IMR-90 (cell line): Measurements from ENCODE around the gene TOM1. TPM values are rescaled to one million over a fixed set of nuclear protein-coding genes. Genes with fewer than 3 reads are reported as not detected.

Experiments used
- ATAC-seq: fragments of 200-7000 bp; cut with Tn5 transposase; 2 replicates; pipeline ENCODE4 v1.9.1; 2020; ENCODE audit warnings: low read depth, mild to moderate bottlenecking, moderate library complexity
- BruUV-seq: library from RNA; stranded (reverse); fragments of 400-500 nt; replicated peaks from 2 replicates; lab custom pipeline; 2021; lab: Mats Ljungman, UMichigan
- CTCF ChIA-PET: fragments of 300-600 bp; formaldehyde crosslinking; extraction: SDS; loops from one replicate; lab custom pipeline; 2021; ENCODE audit warnings: antibody characterized with exemption; lab: Yijun Ruan, JAX
- POLR2A ChIA-PET: fragments of 300-600 bp; sonication (Branson Sonifier 250); formaldehyde crosslinking; loops from one replicate; lab custom pipeline; 2022; ENCODE audit warnings: antibody characterized with exemption; ENCODE audit not compliant: unreplicated experiment; lab: Charles Lee
- DNase-seq: peaks from one replicate; pipeline ENCODE4 v3.0.0; 2013
- H2AFZ ChIP-seq: replicated peaks from 2 replicates; pipeline ENCODE3; 2013; ENCODE audit warnings: low read length, mild to moderate bottlenecking; ENCODE audit not compliant: poor library complexity
- H2AK5ac ChIP-seq: 2 replicates; pipeline ENCODE4 v1.6.1; 2013; ENCODE audit warnings: low read depth, low read length, inconsistent platforms
- H2AK9ac ChIP-seq: replicated peaks from 2 replicates; pipeline ENCODE3; 2013; ENCODE audit warnings: mild to moderate bottlenecking, low read depth, low read length, moderate library complexity; ENCODE audit not compliant: poor library complexity
- H2BK120ac ChIP-seq: 2 replicates; pipeline ENCODE4 v1.6.1; 2013; ENCODE audit warnings: low read depth, low read length, inconsistent platforms
- H2BK15ac ChIP-seq: 3 replicates; pipeline ENCODE4 v1.6.1; 2013; ENCODE audit warnings: low read depth, low read length, inconsistent platforms
- H2BK20ac ChIP-seq: 2 replicates; pipeline ENCODE4 v1.6.1; 2013; ENCODE audit warnings: low read depth, mild to moderate bottlenecking, inconsistent platforms, low read length, moderate library complexity
- H2BK5ac ChIP-seq: 2 replicates; pipeline ENCODE4 v1.6.1; 2013; ENCODE audit warnings: mild to moderate bottlenecking, low read depth, low read length, inconsistent platforms; ENCODE audit not compliant: poor library complexity, severe bottlenecking
- H3K14ac ChIP-seq: replicated peaks from 2 replicates; pipeline ENCODE4 v1.6.1; 2013; ENCODE audit warnings: low read depth, low read length, inconsistent platforms
- H3K18ac ChIP-seq: 2 replicates; pipeline ENCODE4 v1.6.1; 2013; ENCODE audit warnings: low read depth, low read length, control low read depth
- H3K23ac ChIP-seq: 2 replicates; pipeline ENCODE4 v1.6.1; 2013; ENCODE audit warnings: low read depth, low read length, inconsistent platforms
- H3K27ac ChIP-seq: 2 replicates; pipeline ENCODE4 v1.5.1; 2013; ENCODE audit warnings: mild to moderate bottlenecking, control low read depth, low read length; ENCODE audit not compliant: insufficient read depth
- H3K27me3 ChIP-seq: 2 replicates; pipeline ENCODE4 v1.6.1; 2013; ENCODE audit warnings: low read length; ENCODE audit not compliant: control insufficient read depth, insufficient read depth
- H3K36me3 ChIP-seq: 2 replicates; pipeline ENCODE4 v1.6.1; 2013; ENCODE audit warnings: low read length, mixed read lengths; ENCODE audit not compliant: control insufficient read depth, insufficient read depth
- H3K4ac ChIP-seq: 2 replicates; pipeline ENCODE4 v1.6.1; 2013; ENCODE audit warnings: low read depth, low read length, inconsistent platforms
- H3K4me1 ChIP-seq: 2 replicates; pipeline ENCODE4 v1.6.1; 2013; ENCODE audit warnings: low read length, mixed read lengths; ENCODE audit not compliant: control insufficient read depth, insufficient read depth
- H3K4me2 ChIP-seq: 2 replicates; pipeline ENCODE4 v1.6.1; 2013; ENCODE audit warnings: low read depth, mild to moderate bottlenecking, control low read depth, low read length, moderate library complexity
- H3K4me3 ChIP-seq: 2 replicates; pipeline ENCODE4 v1.5.1; 2013; ENCODE audit warnings: low read depth, mild to moderate bottlenecking, control low read depth, low read length, moderate library complexity; ENCODE audit not compliant: insufficient read depth
- H3K56ac ChIP-seq: 2 replicates; pipeline ENCODE4 v1.6.1; 2013; ENCODE audit warnings: low read length, inconsistent platforms; ENCODE audit not compliant: insufficient read depth; ENCODE audit errors: extremely low read depth
- H3K79me1 ChIP-seq, 2 experiments: 2 replicates each; pipeline ENCODE4 v1.6.1; 2013; ENCODE audit warnings: low read length in 2 of 2, inconsistent platforms in 1 of 2, low read depth in 1 of 2
- H3K9ac ChIP-seq: 2 replicates; pipeline ENCODE4 v1.6.1; 2013; ENCODE audit warnings: low read depth, low read length, control low read depth
- H3K9me1 ChIP-seq: 2 replicates; pipeline ENCODE4 v1.6.1; 2013; ENCODE audit warnings: low read length, inconsistent platforms; ENCODE audit not compliant: insufficient read depth
- H3K9me3 ChIP-seq: 2 replicates; pipeline ENCODE4 v1.6.1; 2013; ENCODE audit warnings: low read length; ENCODE audit not compliant: control insufficient read depth, insufficient read depth
- H4K20me1 ChIP-seq: 2 replicates; pipeline ENCODE4 v1.6.1; 2013; ENCODE audit warnings: low read length, inconsistent platforms; ENCODE audit not compliant: insufficient read depth
- H4K5ac ChIP-seq: 2 replicates; pipeline ENCODE4 v1.6.1; 2013; ENCODE audit warnings: mild to moderate bottlenecking, low read depth, low read length, control low read depth
- H4K8ac ChIP-seq, 2 experiments: 2 replicates each; pipeline ENCODE4 v1.6.1; 2013; ENCODE audit warnings: low read depth in 2 of 2, low read length in 2 of 2, control low read depth in 1 of 2, inconsistent platforms in 1 of 2
- H4K91ac ChIP-seq: 2 replicates; pipeline ENCODE4 v1.6.1; 2013; ENCODE audit warnings: low read depth, low read length, inconsistent platforms; ENCODE audit not compliant: insufficient read depth
- BHLHE40 ChIP-seq: fragments of 150-350 bp; IDR thresholded peaks from 2 replicates; pipeline ENCODE4 v1.6.1; 2016; ENCODE audit warnings: mild to moderate bottlenecking, low read depth, low read length
- CEBPB ChIP-seq: IDR thresholded peaks from 2 replicates; pipeline ENCODE4 v1.6.1; 2012; ENCODE audit warnings: low read depth, low read length, improper control_type of control experiment
- CHD1 ChIP-seq: IDR thresholded peaks from 2 replicates; pipeline ENCODE4 v1.6.1; 2012; ENCODE audit warnings: low read depth, low read length, improper control_type of control experiment
- MAZ ChIP-seq: IDR thresholded peaks from 2 replicates; pipeline ENCODE4 v1.6.1; 2012; ENCODE audit warnings: low read depth, mild to moderate bottlenecking, low read length, improper control_type of control experiment, moderate library complexity, borderline replicate concordance
- MXI1 ChIP-seq: IDR thresholded peaks from 2 replicates; pipeline ENCODE4 v1.6.1; 2012; ENCODE audit warnings: low read depth, mild to moderate bottlenecking, low read length, moderate library complexity, borderline replicate concordance
- POLR2A ChIP-seq: IDR thresholded peaks from 2 replicates; pipeline ENCODE4 v1.6.1; 2012; ENCODE audit warnings: mild to moderate bottlenecking, low read depth, low read length
- RAD21 ChIP-seq: IDR thresholded peaks from 2 replicates; pipeline ENCODE4 v1.6.1; 2012; ENCODE audit warnings: low read length, improper control_type of control experiment
- WGBS, 2 experiments: methylation state at CpG; one replicate each; pipeline versions ENCODE4 v1.1.5 to v1.1.7; 2013; ENCODE audit warnings: missing lambda C conversion rate in 2 of 2; ENCODE audit not compliant: insufficient read length in 1 of 2; ENCODE audit errors: extremely low coverage in 2 of 2; 5-methylcytosine and 5-hydroxymethylcytosine counted together
- dilution Hi-C: fragments of 300-500 bp; cut with HindIII; formaldehyde crosslinking; loops from one replicate; pipeline ENCODE4 v1.14.3; 2018; ENCODE audit warnings: low sequenced_read_pairs; ENCODE audit not compliant: unreplicated experiment
- in situ Hi-C: fragments of 300-500 bp; cut with MboI; formaldehyde crosslinking; loops from 3 replicates; pipeline ENCODE4 v1.14.3; 2019; ENCODE audit warnings: low sequenced_read_pairs, inconsistent platforms, mixed read lengths
- intact Hi-C: fragments of 100-400 bp; cut with micrococcal nuclease; formaldehyde crosslinking; loops from 2 replicates; pipeline ENCODE4 v1.10.0; 2022
- polyA plus RNA-seq, 3 experiments: library from polyadenylated mRNA; depleted of rRNA; stranded (reverse); fragments of >200 nt; gene quantifications; 2 replicates each; pipeline ENCODE4 v1.2.3, GENCODE V29; 2012; ENCODE audit warnings: low replicate concordance in 1 of 3
- total RNA-seq: library from RNA; depleted of rRNA; stranded (reverse); fragments of >200 nt; gene quantifications from 2 replicates; pipeline ENCODE4 v1.2.3, GENCODE V29; 2012

TOM1 gene
- total and polyA plus RNA-seq, 2 of the 4 experiments (the other 2 are of a cell fraction): 38.0 to 46.4 TPM

DNA sequence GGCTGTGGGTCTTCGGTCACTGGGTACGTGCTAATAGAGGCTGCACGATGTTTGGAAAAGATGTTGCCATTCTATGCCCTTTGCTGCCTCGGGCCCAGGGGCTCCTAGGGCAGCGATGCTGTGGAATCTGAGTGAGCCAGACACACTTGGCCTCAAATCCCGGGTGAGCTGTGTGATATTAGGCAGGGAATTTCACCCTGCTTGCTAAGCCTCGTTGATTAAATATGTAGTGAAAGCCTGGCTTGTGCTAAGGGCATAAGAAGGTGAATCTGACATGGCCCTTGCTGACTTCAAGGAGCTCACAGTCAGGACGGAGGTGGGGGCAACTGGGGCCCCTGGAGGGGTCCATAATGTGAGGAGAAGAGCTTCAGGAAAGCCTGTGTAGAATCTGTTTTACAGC is 75.8 kb downstream of the TOM1 start:
- Histone ChIP-seq H3K4ac (peak overlapping the region; percentile 45), H3K4me2 (no peak overlapping the region), H2BK15ac (peak overlapping the region; percentile 67; the same call in 2 of the 3 replicates), H3K27ac (0 out of 2 replicates have a peak overlapping the region, but pooled peaks have one; percentile 10), H3K23ac (peak overlapping the region; percentile 6; the same call in 1 of the 2 replicates), H2AFZ (peak overlapping the region; percentile 38), H2BK120ac (peak overlapping the region; percentile 88), H3K79me1 (peaks cover 0 to 9% of the 10 kb centered on the region in 2 experiments; a peak in 1 of 4 replicates), H3K4me3 (no peak overlapping the region), H3K9me1 (peaks cover 19% of the 10 kb centered on the region; the same call in 1 of the 2 replicates), H4K20me1 (no peaks in the 10 kb centered on the region), H4K8ac (peak overlapping the region; percentile 4 to 56; a peak in 2 of 4 replicates), H3K36me3 (no peaks in the 10 kb centered on the region), H2AK5ac (peak overlapping the region; percentile 80), H3K27me3 (no peaks in the 10 kb centered on the region), H2AK9ac (no peak overlapping the region), H3K56ac (no peak overlapping the region), H4K91ac (peak overlapping the region; percentile 84), H3K9ac (no peak overlapping the region), H2BK5ac (peak overlapping the region; percentile 47), H3K18ac (peak overlapping the region; percentile 0), H2BK20ac (peak overlapping the region; percentile 30), H3K14ac (peak overlapping the region; percentile 86), H4K5ac (peak overlapping the region; percentile 62), H3K4me1 (peaks cover 32% of the 10 kb centered on the region), H3K9me3 (no peaks in the 10 kb centered on the region)
- dilution Hi-C loops (no loop called here), intact Hi-C loops (no loop called here), in situ Hi-C loops (no loop called here)
- WGBS, 2 experiments: 75% methylated on average over 3 of the region's 8 CpGs; no CpG with 5 or more reads in 1 of the 2 experiments
- no TSS peak for BruUV-seq
- CTCF ChIA-PET: no interaction called here
- TF ChIP-seq CEBPB: no peak
- TF ChIP-seq RAD21: no peak
- no peak for TF ChIP-seq MAZ
- TF ChIP-seq MXI1: no peak
- TF ChIP-seq CHD1: no peak
- TF ChIP-seq POLR2A: no peak
- no peak for TF ChIP-seq BHLHE40
- no peak for ATAC-seq
- POLR2A ChIA-PET: no interaction called here
- no peak for DNase-seq
